HFF-Myc (cell line): ENCODE data around the gene TMCO4.

ENCODE experiments used
- DNase-seq: peaks from one replicate; pipeline ENCODE4 v3.0.0-alpha.2; 2011; ENCODE audit warnings: low read depth; ENCODE audit errors: extremely low read depth
- H3K4me3 ChIP-seq: replicated peaks from 2 replicates; pipeline ENCODE4 v1.5.1; 2011; ENCODE audit warnings: low read depth, mild to moderate bottlenecking, control low read depth, low read length
- TF ChIP-seq, protein P1 (sequence below): IDR thresholded peaks from 2 replicates; pipeline ENCODE4 v1.5.1; 2012; ENCODE audit warnings: mild to moderate bottlenecking, low read depth, low read length, control low read depth; ENCODE audit errors: missing control alignments

TMCO4 gene

DNA sequence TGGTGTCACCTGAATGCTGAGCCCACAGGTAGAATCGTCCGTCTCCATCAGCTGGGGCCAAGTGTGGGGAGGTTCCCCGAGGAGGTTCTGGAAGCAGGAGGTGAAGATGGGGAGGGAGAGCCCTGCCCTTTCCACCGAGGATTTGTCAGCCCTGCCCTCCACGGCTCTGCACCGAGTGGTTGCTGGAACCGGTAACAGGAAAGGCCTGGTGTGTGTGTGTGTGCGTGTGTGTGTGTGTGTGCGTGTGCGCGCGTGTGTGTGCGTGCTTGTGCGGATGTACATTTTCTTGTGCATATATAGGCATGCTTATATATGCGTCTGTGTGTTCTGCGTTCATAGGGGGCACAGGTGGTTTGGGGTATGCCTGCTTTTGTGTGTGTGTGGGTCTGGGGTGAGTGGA, 152.1 kb downstream of the TMCO4 start:
- no peak for DNase-seq
- TF ChIP-seq, protein P1, sequence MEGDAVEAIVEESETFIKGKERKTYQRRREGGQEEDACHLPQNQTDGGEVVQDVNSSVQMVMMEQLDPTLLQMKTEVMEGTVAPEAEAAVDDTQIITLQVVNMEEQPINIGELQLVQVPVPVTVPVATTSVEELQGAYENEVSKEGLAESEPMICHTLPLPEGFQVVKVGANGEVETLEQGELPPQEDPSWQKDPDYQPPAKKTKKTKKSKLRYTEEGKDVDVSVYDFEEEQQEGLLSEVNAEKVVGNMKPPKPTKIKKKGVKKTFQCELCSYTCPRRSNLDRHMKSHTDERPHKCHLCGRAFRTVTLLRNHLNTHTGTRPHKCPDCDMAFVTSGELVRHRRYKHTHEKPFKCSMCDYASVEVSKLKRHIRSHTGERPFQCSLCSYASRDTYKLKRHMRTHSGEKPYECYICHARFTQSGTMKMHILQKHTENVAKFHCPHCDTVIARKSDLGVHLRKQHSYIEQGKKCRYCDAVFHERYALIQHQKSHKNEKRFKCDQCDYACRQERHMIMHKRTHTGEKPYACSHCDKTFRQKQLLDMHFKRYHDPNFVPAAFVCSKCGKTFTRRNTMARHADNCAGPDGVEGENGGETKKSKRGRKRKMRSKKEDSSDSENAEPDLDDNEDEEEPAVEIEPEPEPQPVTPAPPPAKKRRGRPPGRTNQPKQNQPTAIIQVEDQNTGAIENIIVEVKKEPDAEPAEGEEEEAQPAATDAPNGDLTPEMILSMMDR = no peak
- H3K4me3 ChIP-seq = peak overlapping the region; percentile 82

DNA sequence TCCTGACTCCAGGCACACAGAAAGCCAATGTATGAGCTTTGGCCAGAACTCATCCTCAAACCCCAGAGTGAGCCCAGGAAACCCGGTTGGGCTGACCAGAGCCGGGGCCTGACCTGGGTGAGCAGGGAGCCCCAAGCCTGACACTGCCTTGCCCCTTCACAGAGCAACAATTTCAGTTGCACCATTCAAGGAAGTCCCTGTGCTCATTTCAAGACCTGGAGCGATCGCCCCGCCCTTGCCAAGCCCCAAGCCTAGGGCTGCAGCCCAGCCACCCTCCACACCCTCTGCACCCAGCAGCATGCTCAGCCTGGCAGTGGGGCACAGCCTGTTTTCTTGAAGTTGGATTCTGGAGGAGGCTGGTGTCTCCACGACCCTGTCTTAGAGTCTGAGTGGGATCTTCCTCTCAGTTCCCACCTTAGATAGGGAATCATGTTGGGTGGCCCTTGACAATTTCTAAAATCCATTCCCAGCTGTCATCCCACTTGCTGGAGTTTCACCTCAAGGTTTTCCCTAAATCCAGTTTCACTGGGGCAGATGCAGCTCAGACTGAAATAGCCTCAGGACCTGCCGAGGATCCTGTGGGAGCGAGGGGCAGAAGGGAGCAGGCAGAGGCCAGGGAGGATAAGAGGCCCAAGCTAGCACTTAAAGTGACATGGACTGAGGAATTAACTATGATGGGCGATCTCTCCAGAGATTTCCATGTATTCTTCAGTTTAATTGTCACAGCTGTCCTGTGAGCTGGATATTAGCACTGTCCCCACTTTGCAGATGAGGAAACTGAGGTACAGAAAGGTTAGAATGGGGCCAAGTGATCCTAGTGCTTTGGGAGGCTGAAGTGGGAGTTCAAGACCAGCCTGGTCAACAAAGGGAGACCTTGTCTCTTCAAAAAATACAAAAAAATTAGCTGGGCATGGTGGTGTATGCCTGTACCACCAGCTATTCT, 153.1 kb downstream of the TMCO4 start:
- TF ChIP-seq, protein P1 = no peak

DNA sequence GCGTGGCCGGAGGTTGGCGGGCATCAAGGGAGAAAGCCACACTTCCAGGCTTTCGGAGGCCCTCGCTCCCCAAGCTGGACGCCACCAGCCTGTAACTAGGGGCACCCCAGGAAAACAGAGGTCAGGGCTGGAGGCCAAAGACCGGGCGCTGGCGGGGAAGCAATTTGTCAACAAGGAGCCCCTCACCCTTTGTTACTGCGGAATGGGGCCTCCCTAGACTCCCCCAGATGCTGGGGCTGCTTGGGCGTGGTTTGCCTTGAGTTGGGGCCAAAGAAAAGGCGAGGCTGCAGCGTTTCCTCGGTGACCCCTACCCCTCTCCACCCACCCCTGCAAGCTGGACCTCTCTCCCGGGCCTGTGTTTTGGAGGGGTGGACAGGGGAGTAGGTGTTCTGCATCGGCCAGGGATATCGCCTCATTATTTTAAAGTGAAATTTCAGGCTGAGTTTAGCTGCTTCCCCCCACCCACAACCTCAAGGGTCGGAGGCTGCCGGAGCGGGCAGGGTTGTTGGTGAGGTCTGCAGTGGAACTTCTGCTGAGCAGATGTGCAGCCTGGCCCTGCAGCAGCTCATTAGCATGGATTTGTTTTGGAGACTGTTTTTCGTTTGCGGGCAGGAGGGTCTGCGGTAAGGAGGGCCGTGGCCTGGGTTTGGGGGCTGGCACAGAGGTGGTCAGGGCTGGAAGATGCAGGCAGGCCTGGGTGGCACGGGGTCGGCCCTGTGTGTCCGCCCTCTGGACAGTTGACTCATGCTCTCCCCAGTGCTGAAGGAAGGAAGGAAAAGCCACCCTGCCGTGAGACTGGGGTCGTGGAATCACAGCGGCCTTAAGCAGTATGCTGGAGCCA, 154.1 kb downstream of the TMCO4 start:
- H3K4me3 ChIP-seq = peak overlapping the region; percentile 82
- no peak for DNase-seq
- TF ChIP-seq, protein P1 = no peak

More for the DNA sequence above, 153.1 kb downstream of the TMCO4 start:
- DNase-seq = no peak
- peak overlapping the region; percentile 82 for H3K4me3 ChIP-seq

DNA sequence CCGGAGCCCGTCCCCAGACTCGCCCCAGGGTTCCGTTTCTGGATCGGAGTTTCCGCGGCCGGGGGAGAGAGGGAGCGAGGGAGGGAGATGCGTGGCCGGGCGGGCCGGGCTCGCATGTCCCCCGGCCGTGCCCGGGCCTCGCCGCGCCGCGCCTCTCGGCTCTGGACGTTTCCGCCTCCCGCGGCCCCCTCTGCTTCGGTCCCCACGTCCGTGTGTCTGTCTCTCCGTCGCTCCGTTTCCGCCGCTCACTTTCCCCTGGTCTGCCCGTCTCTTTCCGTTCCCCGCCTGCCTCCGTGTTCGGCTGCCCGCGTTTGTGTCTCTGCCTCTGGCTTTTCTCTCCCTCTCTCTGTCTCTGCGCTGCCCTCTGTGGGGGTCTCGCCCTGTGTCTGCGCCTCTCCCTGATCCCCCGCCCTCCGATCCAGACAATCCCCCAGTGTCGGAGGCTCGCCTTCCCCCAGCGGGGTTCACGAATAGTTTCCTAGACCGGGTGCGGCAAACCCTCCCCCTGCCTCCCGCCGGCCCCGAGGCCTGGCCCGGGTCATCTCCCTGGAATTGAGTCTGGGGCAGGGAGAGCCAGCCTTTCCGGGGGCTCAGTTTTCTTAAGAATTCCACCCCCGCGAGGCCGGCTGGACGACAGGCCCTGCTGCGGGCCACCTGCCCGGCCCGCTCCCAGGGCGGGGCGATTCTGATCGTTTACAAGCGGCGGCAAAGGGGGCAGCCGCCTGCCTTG, 154.9 kb downstream of the TMCO4 start:
- TF ChIP-seq, protein P1 = no peak
- DNase-seq = no peak
- H3K4me3 ChIP-seq = peak overlapping the region; percentile 82

DNA sequence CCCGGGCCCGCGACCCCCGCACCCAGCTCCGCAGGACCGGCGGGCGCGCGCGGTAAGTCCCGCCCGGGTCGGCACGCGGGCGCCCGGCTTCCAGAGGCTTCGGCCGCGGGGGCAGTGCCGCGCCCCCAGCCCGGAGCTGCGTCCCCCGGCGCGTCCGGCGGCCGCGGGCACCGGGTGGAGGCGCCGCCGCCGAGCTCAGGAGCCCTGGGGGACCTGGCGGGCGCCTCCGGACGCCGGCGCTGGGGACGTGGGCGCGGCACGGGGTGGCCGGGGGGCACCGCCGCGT, 155.4 kb downstream of the TMCO4 start:
- TF ChIP-seq, protein P1 = no peak
- peak overlapping the region; percentile 82 for H3K4me3 ChIP-seq
- DNase-seq = no peak

DNA sequence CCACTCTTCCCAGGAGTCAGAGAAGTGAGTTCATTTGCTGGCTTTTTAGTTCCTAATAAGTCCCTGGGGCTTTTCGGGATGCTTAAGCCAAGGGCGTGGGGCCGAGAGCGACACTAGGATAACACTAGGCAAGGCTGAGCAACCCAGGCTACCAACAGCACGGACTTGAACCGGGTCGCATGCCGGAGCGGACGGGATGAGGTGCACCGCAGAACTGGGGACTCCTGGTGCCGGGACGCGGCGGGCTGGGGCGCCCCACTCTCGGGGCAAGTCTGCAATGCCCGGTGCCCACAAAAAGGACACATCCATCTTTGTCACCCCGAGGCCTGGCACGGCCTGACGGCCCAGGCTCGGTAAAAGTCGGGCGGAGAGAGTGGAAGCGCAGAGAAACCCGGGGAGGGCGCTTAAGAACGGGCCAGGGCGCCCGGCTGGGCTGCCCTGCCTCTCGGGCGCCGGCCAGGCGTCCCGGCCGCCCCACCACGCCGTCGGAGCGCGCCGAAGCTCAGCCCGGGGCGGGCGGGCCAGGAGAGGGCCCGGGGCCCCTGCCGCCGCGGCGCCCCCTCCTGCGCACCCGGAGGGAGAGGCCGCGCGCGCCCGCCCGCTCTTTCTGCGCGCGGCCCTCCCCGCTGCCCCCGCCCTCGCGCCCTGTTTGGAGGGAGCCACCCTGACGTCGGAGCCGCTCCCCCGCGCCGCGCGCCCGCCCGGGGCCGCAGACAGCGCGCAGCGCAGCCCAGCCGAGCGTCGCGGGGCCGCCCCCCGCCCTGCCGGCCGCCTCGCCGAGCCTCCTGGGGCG, 155.9 kb downstream of the TMCO4 start, which contains the start of gene NBL1:
NBL1 (plus strand) TSS at position 710 of the 793 bp plus-strand sequence. CDS start 10,720 bp downstream, outside the sequence.
- DNase-seq = no peak
- peak within 1 kb of the TSS; percentile 82 for H3K4me3 ChIP-seq
- TF ChIP-seq, protein P1 = no peak
